ENCODE data around the gene C12orf57. TPM values are rescaled to one million over a fixed set of nuclear protein-coding genes. Genes with fewer than 3 reads are reported as not detected.

Gene C12orf57
- total and polyA plus RNA-seq, 2 of the 8 experiments (the other 6 are each of a cell fraction or from before 2014, with no cell fraction given), result 174 to 993 TPM

DNA sequence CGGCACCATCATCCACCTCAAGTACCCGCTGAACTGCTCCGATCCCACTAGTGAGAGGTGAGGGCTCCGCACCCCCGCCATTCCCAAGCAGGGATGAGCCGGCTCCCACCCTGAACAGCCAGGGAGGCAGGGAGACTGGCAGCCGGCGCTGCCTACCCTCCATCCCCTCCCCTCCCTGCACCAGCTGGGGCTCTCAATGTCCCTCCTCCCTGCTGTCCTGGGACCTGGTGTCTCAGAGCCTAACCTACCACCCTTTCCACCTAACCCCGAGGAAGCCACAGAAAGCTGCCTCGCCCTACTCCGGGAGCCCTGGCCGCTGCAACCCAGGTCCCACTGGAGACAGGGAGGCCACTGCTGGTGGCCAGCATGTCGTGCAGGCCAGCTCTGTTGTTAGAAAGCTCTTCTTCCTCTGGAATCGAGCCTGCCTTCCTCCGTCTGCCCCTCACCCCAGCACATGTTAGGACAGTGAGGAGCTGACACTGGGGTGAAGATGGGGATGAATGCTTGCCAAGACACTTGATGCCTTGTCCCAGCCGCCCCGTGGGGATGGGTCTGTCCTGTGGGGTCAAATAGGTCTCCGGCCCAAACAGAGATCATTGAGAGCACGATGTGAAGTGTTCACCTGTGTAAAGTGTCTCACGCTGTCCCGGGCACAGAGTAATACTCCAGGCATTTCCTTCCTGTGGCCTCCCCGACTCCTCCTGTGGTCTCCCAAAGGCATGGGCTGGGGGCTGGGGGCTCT is 8.5 kb downstream of the C12orf57 start (continued):
- no peak for TF ChIP-seq RAD21 (IDR thresholded peaks at IDR 0.05 in 1 of 2, conservative IDR thresholded peaks at IDR 0.05 in 1 of 2; ENCODE audit: low read depth in 2 of 2, low read length in 2 of 2)
- no peak for TF ChIP-seq ASH2L (IDR thresholded peaks at IDR 0.05; ENCODE audit: low read length)
- TF ChIP-seq SP1 (IDR thresholded peaks at IDR 0.05; ENCODE audit: low read depth, low read length), result no peak
- no peak for TF ChIP-seq EGR1 (IDR thresholded peaks at IDR 0.05; ENCODE audit: borderline replicate concordance, low read depth, low read length)
- no peak for TF ChIP-seq FOSL1 (IDR thresholded peaks at IDR 0.05; ENCODE audit: insufficient read depth, low read depth, low read length)
- no peak for TF ChIP-seq CBX5 (IDR thresholded peaks at IDR 0.05; ENCODE audit: low read depth, low read length)
- TF ChIP-seq PHF8 (conservative IDR thresholded peaks at IDR 0.05; ENCODE audit: low read depth, low read length), result no peak
- TF ChIP-seq EZH2 (IDR thresholded peaks at IDR 0.05; ENCODE audit: low read depth, low read length, severe bottlenecking), result no peak

Data from H1 (cell line).